Ectodermal cell (in vitro differentiated cells): ENCODE measurements around the gene VAMP8.
"Not testable (repeated sequence)": the region's sequence is repeated elsewhere in the genome, so short reads cannot be mapped to it uniquely, and the experiment has no call there.

Experiments
- H3K27ac ChIP-seq: 2 replicates; pipeline ENCODE4 v1.7.0; 2013; ENCODE audit warnings: mild to moderate bottlenecking, low read depth, low read length; ENCODE audit not compliant: insufficient read depth, poor library complexity, severe bottlenecking
- H3K27me3 ChIP-seq: 2 replicates; pipeline ENCODE4 v1.7.0; 2013; ENCODE audit warnings: mild to moderate bottlenecking, low read length; ENCODE audit not compliant: insufficient read depth, control insufficient read depth, poor library complexity, severe bottlenecking
- H3K36me3 ChIP-seq: one replicate; pipeline ENCODE4 v1.7.0; 2013; ENCODE audit warnings: low read length; ENCODE audit not compliant: control insufficient read depth, insufficient read depth
- H3K4me1 ChIP-seq: one replicate; pipeline ENCODE4 v1.7.0; 2013; ENCODE audit warnings: low read length; ENCODE audit not compliant: control insufficient read depth, insufficient read depth
- H3K4me3 ChIP-seq: 2 replicates; pipeline ENCODE4 v1.7.0; 2013; ENCODE audit warnings: low read depth, low read length, control low read depth; ENCODE audit not compliant: insufficient read depth
- H3K9me3 ChIP-seq: 2 replicates; pipeline ENCODE4 v1.7.0; 2013; ENCODE audit warnings: mild to moderate bottlenecking, low read length, moderate library complexity; ENCODE audit not compliant: control insufficient read depth
- WGBS, 2 experiments: methylation state at CpG; one replicate each; pipeline ENCODE4 v1.1.7; 2013; ENCODE audit warnings: missing lambda C conversion rate in 2 of 2; 5-methylcytosine and 5-hydroxymethylcytosine counted together

The VAMP8 gene

GRCh38 chr2:85589982-85590791 is 12.8 kb downstream of the VAMP8 start:
- Histone ChIP-seq H3K4me1 (peaks cover 6% of the 10 kb centered on the region), H3K4me3 (no peak overlapping the region), H3K9me3 (no peaks in the 10 kb centered on the region), H3K27ac (no peak overlapping the region), H3K36me3 (no peaks in the 10 kb centered on the region), H3K27me3 (peaks cover 11% of the 10 kb centered on the region)
- 67 to 73% methylated on average over 7 of the region's 7 CpGs for WGBS, 2 experiments

GRCh38 chr2:85590950-85591349 is 13.6 kb downstream of the VAMP8 start:
- Histone ChIP-seq H3K27me3 (peaks cover 4% of the 10 kb centered on the region), H3K9me3 (no peaks in the 10 kb centered on the region), H3K4me3 (no peak overlapping the region), H3K4me1 (peaks cover 6% of the 10 kb centered on the region), H3K27ac (no peak overlapping the region), H3K36me3 (no peaks in the 10 kb centered on the region)
- 91 to 93% methylated on average over 2 of the region's 2 CpGs for WGBS, 2 experiments

- no peak overlapping the region for H3K4me3 ChIP-seq
- peaks cover 10% of the 10 kb centered on the region for H3K4me1 ChIP-seq
- H3K36me3 ChIP-seq: no peaks in the 10 kb centered on the region
- H3K27ac ChIP-seq: no peak overlapping the region
- H3K27me3 ChIP-seq: peaks cover 4% of the 10 kb centered on the region
- H3K9me3 ChIP-seq: no peaks in the 10 kb centered on the region
- 88 to 89% methylated on average over 12 of the region's 12 CpGs for WGBS, 2 experiments
Observed at GRCh38 chr2:85591563-85591962, 14.2 kb downstream of the VAMP8 start.

GRCh38 chr2:85592299-85592698 is 14.9 kb downstream of the VAMP8 start:
- H3K9me3 ChIP-seq, H3K27me3 ChIP-seq, H3K4me3 ChIP-seq, H3K36me3 ChIP-seq, H3K27ac ChIP-seq: not testable (repeated sequence)
- peaks cover 12% of the 10 kb centered on the region for H3K4me1 ChIP-seq
- WGBS, 2 experiments: 91 to 93% methylated on average over 9 of the region's 9 CpGs

- Histone ChIP-seq H3K4me1 (peaks cover 12% of the 10 kb centered on the region), H3K27me3 (peaks cover 4% of the 10 kb centered on the region), H3K9me3 (no peaks in the 10 kb centered on the region), H3K36me3 (peaks cover 7% of the 10 kb centered on the region), H3K27ac (no peak overlapping the region), H3K4me3 (no peak overlapping the region)
- WGBS, 2 experiments: 71 to 73% methylated on average over 3 of the region's 3 CpGs
Observed at GRCh38 chr2:85593023-85593422, 15.6 kb downstream of the VAMP8 start.

- 29 to 30% methylated on average over 13 of the region's 13 CpGs for WGBS, 2 experiments
Observed at GRCh38 chr2:85594715-85595300, 17.4 kb downstream of the VAMP8 start.

GRCh38 chr2:85595301-85596025 is 18.1 kb downstream of the VAMP8 start, which contains the start of gene RNF181:
TSS of gene RNF181 (plus strand) at chr2:85595745. CDS start at chr2:85595764, 19 bp downstream.
- Histone ChIP-seq H3K4me3 (peak within 1 kb of the TSS; percentile 90), H3K27ac (no peak within 1 kb of the TSS), H3K4me1 (peaks cover 12% of the 10 kb centered on the region), H3K27me3 (peaks cover 4% of the 10 kb centered on the region), H3K9me3 (no peaks in the 10 kb centered on the region), H3K36me3 (peaks cover 7% of the 10 kb centered on the region)
- 0% methylated on average over 47 of the region's 47 CpGs for WGBS, 2 experiments

More at GRCh38 chr2:85594715-85595300, 17.4 kb downstream of the VAMP8 start:
- H3K4me3 ChIP-seq: peak overlapping the region; percentile 90
- no peaks in the 10 kb centered on the region for H3K9me3 ChIP-seq
- H3K27ac ChIP-seq: no peak overlapping the region
- peaks cover 7% of the 10 kb centered on the region for H3K36me3 ChIP-seq
- H3K4me1 ChIP-seq: peaks cover 12% of the 10 kb centered on the region
- peaks cover 4% of the 10 kb centered on the region for H3K27me3 ChIP-seq

GRCh38 chr2:85596026-85596333 is 18.6 kb downstream of the VAMP8 start:
- Histone ChIP-seq H3K27me3 (peaks cover 2% of the 10 kb centered on the region), H3K4me1 (peaks cover 12% of the 10 kb centered on the region), H3K27ac (no peak overlapping the region), H3K9me3 (no peaks in the 10 kb centered on the region), H3K4me3 (peak overlapping the region; percentile 90), H3K36me3 (peaks cover 7% of the 10 kb centered on the region)
- WGBS, 2 experiments: 9 to 10% methylated on average over 10 of the region's 10 CpGs

GRCh38 chr2:85596486-85597143 is 19.2 kb downstream of the VAMP8 start:
- Histone ChIP-seq H3K4me3 (peak overlapping the region; percentile 90), H3K9me3 (no peaks in the 10 kb centered on the region), H3K36me3 (peaks cover 7% of the 10 kb centered on the region), H3K4me1 (peaks cover 12% of the 10 kb centered on the region), H3K27ac (no peak overlapping the region), H3K27me3 (no peaks in the 10 kb centered on the region)
- 75 to 77% methylated on average over 3 of the region's 3 CpGs for WGBS, 2 experiments

GRCh38 chr2:85597241-85597640 is 19.9 kb downstream of the VAMP8 start:
- Histone ChIP-seq H3K9me3 (no peaks in the 10 kb centered on the region), H3K27me3 (no peaks in the 10 kb centered on the region), H3K4me3 (no peak overlapping the region)

More at GRCh38 chr2:85597241-85597640, 19.9 kb downstream of the VAMP8 start:
- Histone ChIP-seq H3K4me1 (peaks cover 12% of the 10 kb centered on the region), H3K27ac (no peak overlapping the region), H3K36me3 (peaks cover 7% of the 10 kb centered on the region)
- 96 to 98% methylated on average over 5 of the region's 5 CpGs for WGBS, 2 experiments
